ENCODE data around the gene DDX24.
A peak's percentile ranks its signal among the peaks of the same experiment; 100 is the strongest.

Gene DDX24

GRCh38 chr14:94009767-94010166, 71.2 kb downstream of the DDX24 start:
- no peaks in the 10 kb centered on the region for H3K79me2 ChIP-seq (ENCODE audit: control insufficient read depth, insufficient read depth, low read length, poor library complexity)
- no peak for DNase-seq
- no peak overlapping the region for H3K9ac ChIP-seq (ENCODE audit: low read length)
- H3K14ac ChIP-seq (ENCODE audit: low read length) = no peak overlapping the region
- H3K36me3 ChIP-seq (ENCODE audit: control insufficient read depth in 1 of 2, insufficient read depth in 2 of 2, low read length in 2 of 2) = no peaks in the 10 kb centered on the region
- H4K8ac ChIP-seq (ENCODE audit: low read depth, low read length) = no peak overlapping the region
- no peak overlapping the region for H4K91ac ChIP-seq (ENCODE audit: low read depth, low read length)
- no peak overlapping the region for H2BK5ac ChIP-seq (ENCODE audit: low read depth, low read length, poor library complexity)
- H3K4ac ChIP-seq (ENCODE audit: low read depth, low read length) = no peak overlapping the region
- no peak overlapping the region for H3K18ac ChIP-seq (ENCODE audit: low read length)
- H3K9me3 ChIP-seq (ENCODE audit: insufficient read depth, low read depth, low read length) = no peaks in the 10 kb centered on the region
- H2BK120ac ChIP-seq (ENCODE audit: insufficient read depth, low read length, poor library complexity) = no peak overlapping the region
- no peak overlapping the region for H3K4me2 ChIP-seq (ENCODE audit: low read length)
- no peak overlapping the region for H3K4me3 ChIP-seq (ENCODE audit: low read depth, low read length)
- H4K12ac ChIP-seq (ENCODE audit: low read depth, low read length) = no peak overlapping the region
- no peak overlapping the region for H2AK5ac ChIP-seq (ENCODE audit: low read length)
- no peaks in the 10 kb centered on the region for H3K79me1 ChIP-seq (ENCODE audit: low read length)
- no peaks in the 10 kb centered on the region for H3K27me3 ChIP-seq (ENCODE audit: insufficient read depth, low read length)
- no CpG with 5 or more reads among the region's 4 CpGs for WGBS (ENCODE audit: extremely low coverage, insufficient coverage, insufficient read length)
- H3K27ac ChIP-seq (ENCODE audit: low read depth, low read length) = no peak overlapping the region
- no peak overlapping the region for H3K23ac ChIP-seq (ENCODE audit: low read length)
- H2AFZ ChIP-seq (ENCODE audit: insufficient read depth, low read length, poor library complexity) = no peak overlapping the region
- H3K4me1 ChIP-seq (ENCODE audit: control insufficient read depth in 1 of 2, insufficient read depth in 2 of 2, low read length in 2 of 2) = no peaks in the 10 kb centered on the region
- H2BK12ac ChIP-seq (ENCODE audit: low read length) = no peak overlapping the region

- no CpG with 5 or more reads among the region's 3 CpGs for WGBS (ENCODE audit: extremely low coverage, insufficient coverage, insufficient read length)
- H3K79me1 ChIP-seq (ENCODE audit: low read length) = no peaks in the 10 kb centered on the region
These were observed 72.8 kb downstream of the DDX24 start for GRCh38 chr14:94008234-94008633.

GRCh38 chr14:94005324-94006073, 75.5 kb downstream of the DDX24 start:
- no peaks in the 10 kb centered on the region for H3K36me3 ChIP-seq (ENCODE audit: control insufficient read depth in 1 of 2, insufficient read depth in 2 of 2, low read length in 2 of 2)
- no peak overlapping the region for H3K4me3 ChIP-seq (ENCODE audit: low read depth, low read length)
- no peak overlapping the region for H3K14ac ChIP-seq (ENCODE audit: low read length)
- no peaks in the 10 kb centered on the region for H3K79me1 ChIP-seq (ENCODE audit: low read length)
- no peak overlapping the region for H3K18ac ChIP-seq (ENCODE audit: low read length)
- no peaks in the 10 kb centered on the region for H3K79me2 ChIP-seq (ENCODE audit: control insufficient read depth, insufficient read depth, low read length, poor library complexity)
- no peak overlapping the region for H3K4ac ChIP-seq (ENCODE audit: low read depth, low read length)
- no peaks in the 10 kb centered on the region for H3K4me1 ChIP-seq (ENCODE audit: control insufficient read depth in 1 of 2, insufficient read depth in 2 of 2, low read length in 2 of 2)
- H2BK5ac ChIP-seq (ENCODE audit: low read depth, low read length, poor library complexity) = no peak overlapping the region
- H3K9ac ChIP-seq (ENCODE audit: low read length) = no peak overlapping the region
- no peak overlapping the region for H4K91ac ChIP-seq (ENCODE audit: low read depth, low read length)
- no peak overlapping the region for H4K8ac ChIP-seq (ENCODE audit: low read depth, low read length)
- no peak overlapping the region for H2BK120ac ChIP-seq (ENCODE audit: insufficient read depth, low read length, poor library complexity)
- H3K9me3 ChIP-seq (ENCODE audit: insufficient read depth, low read depth, low read length) = no peaks in the 10 kb centered on the region
- WGBS (ENCODE audit: extremely low coverage, insufficient coverage, insufficient read length) = no CpG with 5 or more reads among the region's 14 CpGs
- peak in 1 of 2 donors; percentile 13 for DNase-seq
- no peak overlapping the region for H4K12ac ChIP-seq (ENCODE audit: low read depth, low read length)
- no peak overlapping the region for H2AK5ac ChIP-seq (ENCODE audit: low read length)
- no peak overlapping the region for H2BK12ac ChIP-seq (ENCODE audit: low read length)
- no peak overlapping the region for H2AFZ ChIP-seq (ENCODE audit: insufficient read depth, low read length, poor library complexity)
- H3K27me3 ChIP-seq (ENCODE audit: insufficient read depth, low read length) = no peaks in the 10 kb centered on the region
- no peak overlapping the region for H3K23ac ChIP-seq (ENCODE audit: low read length)
- H3K4me2 ChIP-seq (ENCODE audit: low read length) = no peak overlapping the region
- H3K27ac ChIP-seq (ENCODE audit: low read depth, low read length) = no peak overlapping the region

More at GRCh38 chr14:94008234-94008633, 72.8 kb downstream of the DDX24 start:
- Histone ChIP-seq H2BK12ac (ENCODE audit: low read length) (no peak overlapping the region), H3K4me3 (ENCODE audit: low read depth, low read length) (no peak overlapping the region), H4K91ac (ENCODE audit: low read depth, low read length) (no peak overlapping the region), H4K12ac (ENCODE audit: low read depth, low read length) (no peak overlapping the region), H3K9ac (ENCODE audit: low read length) (no peak overlapping the region), H2BK120ac (ENCODE audit: insufficient read depth, low read length, poor library complexity) (no peak overlapping the region), H2AK5ac (ENCODE audit: low read length) (no peak overlapping the region), H3K27ac (ENCODE audit: low read depth, low read length) (no peak overlapping the region), H3K4me2 (ENCODE audit: low read length) (no peak overlapping the region), H3K18ac (ENCODE audit: low read length) (no peak overlapping the region), H3K27me3 (ENCODE audit: insufficient read depth, low read length) (no peaks in the 10 kb centered on the region), H2BK5ac (ENCODE audit: low read depth, low read length, poor library complexity) (no peak overlapping the region), H2AFZ (ENCODE audit: insufficient read depth, low read length, poor library complexity) (no peak overlapping the region), H3K23ac (ENCODE audit: low read length) (no peak overlapping the region), H4K8ac (ENCODE audit: low read depth, low read length) (no peak overlapping the region), H3K14ac (ENCODE audit: low read length) (no peak overlapping the region), H3K9me3 (ENCODE audit: insufficient read depth, low read depth, low read length) (no peaks in the 10 kb centered on the region), H3K4ac (ENCODE audit: low read depth, low read length) (no peak overlapping the region), H3K36me3 (ENCODE audit: control insufficient read depth in 1 of 2, insufficient read depth in 2 of 2, low read length in 2 of 2) (no peaks in the 10 kb centered on the region), H3K4me1 (ENCODE audit: control insufficient read depth in 1 of 2, insufficient read depth in 2 of 2, low read length in 2 of 2) (no peaks in the 10 kb centered on the region), H3K79me2 (ENCODE audit: control insufficient read depth, insufficient read depth, low read length, poor library complexity) (no peaks in the 10 kb centered on the region)
- no peak for DNase-seq

GRCh38 chr14:94004015-94004414, 77.0 kb downstream of the DDX24 start:
- H3K9me3 ChIP-seq (ENCODE audit: insufficient read depth, low read depth, low read length) = no peaks in the 10 kb centered on the region
- H4K8ac ChIP-seq (ENCODE audit: low read depth, low read length) = no peak overlapping the region
- H3K9ac ChIP-seq (ENCODE audit: low read length) = no peak overlapping the region
- H3K4me2 ChIP-seq (ENCODE audit: low read length) = no peak overlapping the region
- H3K79me2 ChIP-seq (ENCODE audit: control insufficient read depth, insufficient read depth, low read length, poor library complexity) = no peaks in the 10 kb centered on the region
- H2AK5ac ChIP-seq (ENCODE audit: low read length) = no peak overlapping the region
- no peak overlapping the region for H2BK120ac ChIP-seq (ENCODE audit: insufficient read depth, low read length, poor library complexity)
- no peak overlapping the region for H3K27ac ChIP-seq (ENCODE audit: low read depth, low read length)
- H3K36me3 ChIP-seq (ENCODE audit: control insufficient read depth in 1 of 2, insufficient read depth in 2 of 2, low read length in 2 of 2) = no peaks in the 10 kb centered on the region
- no peak overlapping the region for H2AFZ ChIP-seq (ENCODE audit: insufficient read depth, low read length, poor library complexity)
- H2BK5ac ChIP-seq (ENCODE audit: low read depth, low read length, poor library complexity) = no peak overlapping the region
- H3K4me1 ChIP-seq (ENCODE audit: control insufficient read depth in 1 of 2, insufficient read depth in 2 of 2, low read length in 2 of 2) = peaks cover 0 to 3% of the 10 kb centered on the region in 2 experiments
- DNase-seq = no peak
- no CpG with 5 or more reads among the region's 8 CpGs for WGBS (ENCODE audit: extremely low coverage, insufficient coverage, insufficient read length)
- no peak overlapping the region for H4K12ac ChIP-seq (ENCODE audit: low read depth, low read length)
- no peak overlapping the region for H3K18ac ChIP-seq (ENCODE audit: low read length)
- H3K23ac ChIP-seq (ENCODE audit: low read length) = no peak overlapping the region
- no peaks in the 10 kb centered on the region for H3K79me1 ChIP-seq (ENCODE audit: low read length)
- H3K14ac ChIP-seq (ENCODE audit: low read length) = no peak overlapping the region
- H2BK12ac ChIP-seq (ENCODE audit: low read length) = no peak overlapping the region
- no peak overlapping the region for H3K4ac ChIP-seq (ENCODE audit: low read depth, low read length)
- no peaks in the 10 kb centered on the region for H3K27me3 ChIP-seq (ENCODE audit: insufficient read depth, low read length)
- H3K4me3 ChIP-seq (ENCODE audit: low read depth, low read length) = no peak overlapping the region
- H4K91ac ChIP-seq (ENCODE audit: low read depth, low read length) = no peak overlapping the region
